G401 (cell line): ENCODE data around the gene PSMC1. TPM values are rescaled to one million over a fixed set of nuclear protein-coding genes. Genes with fewer than 3 reads are reported as not detected.
A peak's percentile ranks its signal among the peaks of the same experiment; 100 is the strongest.
"Not testable (repeated sequence)": the region's sequence is repeated elsewhere in the genome, so short reads cannot be mapped to it uniquely, and the experiment has no call there.

ENCODE experiments used
- DNase-seq: peaks from one replicate; pipeline ENCODE4 v3.0.0-alpha.2; 2015; ENCODE audit warnings: low spot score
- in situ Hi-C: cut with HindIII; loops from 2 replicates; pipeline ENCODE4 v1.10.0; 2016; ENCODE audit warnings: low sequenced_read_pairs, mixed read lengths
- total RNA-seq: library from RNA; depleted of rRNA; stranded (reverse); fragments of >200 nt; shearing (Covaris generic); gene quantifications from 2 replicates; pipeline ENCODE4 v1.2.3, GENCODE V29; 2014; rRNA removed

Gene PSMC1
- 165 and 288 TPM in 2 replicates for total RNA-seq

- peak; percentile 92 for DNase-seq
- in situ Hi-C loops: no loop called here
These were observed at the start of gene PSMC1 for GRCh38 chr14:90256354-90257131. PSMC1 (plus strand) TSS chr14:90256553; CDS start chr14:90256598, 45 bp downstream.

GRCh38 chr14:90213099-90213748 is 43.1 kb upstream of the PSMC1 start:
- no peak for DNase-seq
- in situ Hi-C loops: no loop called here

- DNase-seq: no peak
- in situ Hi-C loops: no loop called here
These were observed 27.9 kb upstream of the PSMC1 start for GRCh38 chr14:90228478-90228877.

- in situ Hi-C loops, DNase-seq: not testable (repeated sequence)
These were observed 26.4 kb upstream of the PSMC1 start for GRCh38 chr14:90229942-90230341.

GRCh38 chr14:90235179-90235976 is 21.0 kb upstream of the PSMC1 start:
- peak; percentile 18 for DNase-seq
- in situ Hi-C loops: no loop called here

- in situ Hi-C loops: no loop called here
- no peak for DNase-seq
These were observed 17.2 kb upstream of the PSMC1 start for GRCh38 chr14:90239139-90239538.

GRCh38 chr14:90242444-90242843 is 13.9 kb upstream of the PSMC1 start:
- DNase-seq: no peak
- in situ Hi-C loops: no loop called here

- no peak for DNase-seq
- in situ Hi-C loops: no loop called here
These were observed 9.4 kb upstream of the PSMC1 start for GRCh38 chr14:90246936-90247335.

- DNase-seq, in situ Hi-C loops: not testable (repeated sequence)
These were observed 8.9 kb upstream of the PSMC1 start for GRCh38 chr14:90247441-90247840.

- no peak for DNase-seq
- in situ Hi-C loops: no loop called here
These were observed 7.8 kb upstream of the PSMC1 start for GRCh38 chr14:90248594-90248993.

- in situ Hi-C loops: no loop called here
- no peak for DNase-seq
These were observed 2.5 kb upstream of the PSMC1 start for GRCh38 chr14:90253826-90254225.

GRCh38 chr14:90255871-90256270 is 482 bp upstream of the PSMC1 start:
- in situ Hi-C loops: no loop called here
- DNase-seq: no peak

GRCh38 chr14:90263748-90264449 is 7.5 kb downstream of the PSMC1 start:
- in situ Hi-C loops: no loop called here

GRCh38 chr14:90266441-90267154 is 10.2 kb downstream of the PSMC1 start:
- in situ Hi-C loops: no loop called here
- no peak for DNase-seq

More at GRCh38 chr14:90263748-90264449, 7.5 kb downstream of the PSMC1 start:
- DNase-seq: no peak

- in situ Hi-C loops: no loop called here
- no peak for DNase-seq
These were observed 12.1 kb downstream of the PSMC1 start for GRCh38 chr14:90268420-90268819.

GRCh38 chr14:90272523-90272922 is 16.2 kb downstream of the PSMC1 start:
- no peak for DNase-seq
- in situ Hi-C loops: no loop called here

GRCh38 chr14:90273532-90273931 is 17.2 kb downstream of the PSMC1 start:
- in situ Hi-C loops: no loop called here
- DNase-seq: no peak

- in situ Hi-C loops: no loop called here
- DNase-seq: no peak
These were observed 17.7 kb downstream of the PSMC1 start for GRCh38 chr14:90274019-90274418.
